Stimulated activated CD4-positive, alpha-beta T cell treated with anti-CD3 and anti-CD28 coated beads, Interleukin-1b, Interleukin-23, amount 100 ng/mL, for 1 hour (primary cell): Measurements from ENCODE around the gene SSUH2.
"Not testable (repeated sequence)": the region's sequence is repeated elsewhere in the genome, so short reads cannot be mapped to it uniquely, and the experiment has no call there.

Experiments used
- DNase-seq, 2 donors: peaks; one replicate each; pipeline ENCODE4 v3.0.0-alpha.2; 2020; ENCODE audit warnings: low read depth in 2 of 2

SSUH2 gene

DNA sequence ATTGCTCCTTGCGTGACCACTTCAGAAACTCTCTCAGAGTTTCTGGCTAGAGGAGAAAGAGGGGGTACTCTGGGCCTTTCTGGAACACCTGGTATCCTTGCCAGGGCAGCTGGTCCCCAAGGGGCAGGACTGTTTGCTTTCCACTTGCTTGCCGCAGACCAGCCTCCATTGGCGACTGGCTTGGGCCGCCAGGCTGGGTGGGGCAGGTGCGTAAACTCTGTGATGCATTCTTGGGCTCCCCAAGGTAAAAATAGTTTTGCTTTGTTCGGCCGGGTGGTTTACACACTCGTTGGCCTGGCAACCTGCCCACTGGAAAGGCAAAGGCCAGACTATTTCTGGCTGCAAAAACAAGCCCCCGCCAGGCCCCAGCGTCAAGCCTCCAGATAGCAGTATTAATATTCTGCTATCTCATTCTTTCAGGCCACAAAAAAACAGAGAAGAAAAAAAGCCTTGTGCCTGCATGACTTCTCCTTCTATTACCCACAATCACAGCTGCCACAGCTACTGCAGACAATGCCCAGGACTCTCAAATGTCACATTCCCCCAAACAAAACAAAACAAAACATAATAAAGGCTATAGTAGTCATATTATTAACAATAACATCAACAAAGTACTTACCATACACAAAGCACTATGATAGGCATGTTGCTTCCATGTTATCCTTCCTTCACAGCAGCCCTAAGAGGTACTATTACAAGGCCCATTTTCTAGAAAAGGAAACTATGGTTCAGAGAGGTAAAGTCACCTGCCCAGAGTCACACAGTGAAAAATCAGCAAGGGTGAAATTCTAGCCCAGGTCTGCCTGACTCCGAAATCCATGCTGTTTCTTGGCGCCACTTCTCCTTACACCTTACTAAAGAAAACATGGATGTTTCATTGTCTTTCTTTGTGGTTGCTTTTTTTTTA is 14.0 kb upstream of the SSUH2 start:
- no peak for DNase-seq

DNA sequence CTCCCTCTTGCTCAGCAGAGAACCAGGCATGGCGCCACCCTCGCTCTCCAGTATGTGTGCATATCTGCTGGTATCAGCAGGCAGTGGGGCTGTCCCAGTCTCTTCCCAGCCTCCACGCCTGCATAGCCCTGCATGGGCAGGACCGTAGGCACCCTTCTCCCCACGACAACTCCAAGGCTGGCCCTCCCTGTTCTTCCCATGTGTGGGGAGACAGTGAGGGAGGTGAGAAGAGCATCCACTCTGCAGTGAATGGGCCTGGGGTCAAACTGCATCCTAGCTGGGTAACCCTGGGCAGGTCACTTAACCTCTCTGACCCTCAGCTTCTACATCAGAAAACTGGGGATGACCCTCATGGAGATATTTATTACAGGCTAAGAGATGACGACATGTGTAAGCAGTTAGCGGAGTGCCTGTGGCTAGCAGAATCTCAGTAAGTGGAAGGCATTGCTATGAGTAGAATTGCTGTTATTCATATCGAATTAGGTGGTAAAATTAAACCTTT is 13.3 kb upstream of the SSUH2 start:
- no peak for DNase-seq

DNA sequence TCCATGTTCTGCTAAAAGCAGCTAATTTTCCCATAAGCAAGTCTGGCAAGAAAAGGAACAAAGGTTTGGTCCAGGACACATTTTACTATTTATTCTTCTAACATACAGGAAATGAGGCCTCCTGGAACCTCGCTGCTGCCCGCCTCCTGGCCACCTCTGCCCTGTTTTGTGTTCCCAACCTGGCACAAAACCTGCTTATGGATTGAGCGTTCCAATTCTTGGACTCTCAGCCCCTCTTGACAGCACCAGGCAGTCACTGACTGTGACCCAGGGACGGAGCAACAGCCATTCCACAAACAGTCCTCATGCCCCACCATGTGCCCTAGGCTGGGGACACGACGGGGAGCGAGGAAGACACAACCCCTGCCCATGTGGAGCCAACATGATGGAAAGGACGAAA is 11.6 kb upstream of the SSUH2 start:
- no peak for DNase-seq

DNA sequence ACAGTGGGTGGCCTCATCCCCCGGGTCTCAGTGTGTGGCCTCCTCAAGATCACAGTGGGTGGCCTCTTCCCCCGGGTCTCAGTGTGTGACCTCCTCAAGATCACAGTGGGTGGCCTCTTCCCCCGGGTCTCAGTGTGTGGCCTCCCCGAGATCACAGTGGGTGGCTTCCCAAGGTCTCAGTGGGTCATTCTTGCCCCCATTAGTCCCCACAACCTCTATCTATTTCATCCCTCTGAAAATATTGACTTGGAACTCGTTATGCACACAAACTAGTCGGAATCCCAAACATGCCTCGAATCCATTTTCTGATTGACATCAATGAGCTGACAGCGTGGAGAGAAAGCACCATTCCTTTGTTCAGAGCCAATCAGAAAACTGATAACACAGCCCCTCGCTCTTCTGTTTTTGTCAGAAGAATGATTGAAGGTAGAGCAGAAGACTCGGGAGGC is 10.8 kb upstream of the SSUH2 start:
- no peak for DNase-seq

GRCh38 chr3:8654572-8655329 is 10.2 kb upstream of the SSUH2 start:
- DNase-seq, result not testable (repeated sequence)

DNA sequence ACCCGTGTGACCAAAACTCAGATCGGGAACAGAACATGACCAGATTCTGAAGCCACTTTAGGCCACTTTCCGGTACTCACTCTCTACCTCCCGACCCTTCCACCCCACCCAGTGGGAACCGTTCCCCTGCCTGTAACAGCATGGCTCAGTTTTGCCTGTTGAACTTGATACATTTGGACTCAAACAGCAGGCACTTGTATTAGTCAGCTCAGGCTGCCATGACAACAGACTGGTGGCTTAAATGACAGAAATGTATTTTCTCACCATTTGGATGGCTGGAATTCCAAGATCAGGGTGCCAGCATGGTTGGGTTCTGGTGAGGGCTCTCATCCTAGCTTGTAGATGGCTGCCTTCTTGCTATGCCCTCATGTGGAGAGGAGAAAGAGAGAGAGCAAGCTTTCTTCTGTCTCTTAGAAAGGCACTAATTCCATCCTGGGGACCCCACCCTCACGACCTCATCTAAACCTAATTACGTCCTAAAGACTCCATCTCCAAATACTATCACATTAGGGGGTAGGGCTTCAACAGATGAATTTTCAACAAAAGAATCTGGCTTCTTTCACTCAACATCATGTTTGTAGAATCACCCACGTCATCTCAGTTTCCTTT is 9.3 kb upstream of the SSUH2 start:
- no peak for DNase-seq

GRCh38 chr3:8652324-8652987 is 7.9 kb upstream of the SSUH2 start:
- DNase-seq, result no peak

DNA sequence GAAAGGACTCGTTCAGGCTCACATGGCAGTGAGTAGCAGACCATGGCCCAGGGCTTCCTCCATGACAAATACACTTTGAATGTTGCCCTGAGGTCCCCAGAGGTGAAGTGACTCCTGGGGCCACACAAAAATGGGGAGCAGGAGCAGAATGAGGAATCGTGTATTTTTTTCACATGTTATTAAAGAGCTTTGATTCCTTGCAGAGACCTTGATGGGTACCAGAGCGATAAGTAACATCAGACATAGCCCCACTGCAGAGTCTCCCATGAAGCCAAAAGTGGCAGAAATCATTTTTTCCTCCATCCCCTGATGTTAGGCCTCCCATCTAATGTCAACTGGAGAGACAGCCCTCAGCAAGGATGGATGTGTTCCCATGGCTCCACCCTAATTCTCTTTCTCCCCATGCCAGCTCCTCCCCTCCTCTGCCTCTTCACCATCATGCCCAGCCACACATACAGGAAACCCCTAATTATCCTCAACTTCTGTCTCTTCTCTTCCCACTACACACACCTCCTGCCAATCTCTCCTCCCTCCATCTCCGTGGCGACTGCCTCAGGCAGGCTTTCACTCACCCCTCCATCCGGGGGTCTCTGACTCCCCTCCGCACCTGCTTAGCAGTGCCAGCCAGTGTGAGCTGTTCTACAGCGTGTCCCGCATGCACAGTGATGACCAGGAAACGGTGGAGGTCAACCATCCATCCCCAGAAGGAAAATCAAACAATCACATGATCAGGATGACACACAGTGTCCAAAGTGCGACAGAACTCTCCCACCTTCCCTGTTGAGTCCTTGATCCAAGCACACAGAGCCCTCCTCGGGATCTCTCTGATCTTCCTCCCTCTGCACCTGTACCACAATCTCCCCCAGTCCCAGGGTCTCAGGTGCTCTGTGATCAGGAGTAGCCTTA is 7.1 kb upstream of the SSUH2 start:
- no peak for DNase-seq

GRCh38 chr3:8650583-8651416 is 6.2 kb upstream of the SSUH2 start:
- DNase-seq, result no peak

- no peak for DNase-seq
Observed at GRCh38 chr3:8649757-8650156, 5.2 kb upstream of the SSUH2 start.

GRCh38 chr3:8648909-8649741 is 4.5 kb upstream of the SSUH2 start:
- DNase-seq, result no peak

DNA sequence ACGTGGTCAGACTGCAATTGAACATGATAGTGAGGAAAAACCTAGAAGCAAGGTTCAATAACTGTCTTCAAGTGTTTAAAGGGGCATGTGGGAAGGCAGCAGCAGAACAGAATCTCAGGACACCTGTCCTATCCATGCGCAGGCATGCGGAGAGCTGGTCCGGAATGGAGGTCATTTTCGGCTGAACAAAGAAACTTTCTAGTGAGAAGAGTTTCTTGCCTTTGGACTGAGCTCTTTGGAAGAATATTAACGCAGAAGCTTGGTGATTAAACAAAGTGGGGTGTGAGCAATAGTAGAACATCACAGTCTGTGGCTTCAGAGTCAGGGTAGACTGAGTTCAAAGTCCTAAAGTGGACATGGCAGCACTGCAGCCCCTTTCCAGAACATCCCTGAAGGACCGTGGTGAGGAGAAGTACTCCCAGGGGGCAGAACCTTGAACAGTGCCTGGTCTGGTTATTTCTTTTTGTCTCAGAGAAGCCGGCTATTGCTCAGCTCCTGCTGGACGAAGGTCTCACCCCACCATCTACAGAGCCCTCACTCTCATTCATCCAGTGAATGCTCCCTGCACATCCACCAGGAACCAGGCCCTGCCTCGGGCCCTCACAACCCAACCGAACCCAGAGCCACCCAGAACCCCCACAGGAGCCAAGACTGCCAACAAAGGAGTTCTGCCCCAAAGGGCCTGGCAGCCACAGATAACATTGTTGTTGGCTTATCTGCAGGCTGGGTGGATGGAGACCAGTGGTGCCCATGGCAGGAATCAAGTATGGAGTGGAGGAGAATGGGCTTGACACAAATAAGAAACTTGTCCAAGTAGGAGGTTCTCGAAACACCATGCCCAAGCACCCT is 2.8 kb upstream of the SSUH2 start:
- no peak for DNase-seq

DNA sequence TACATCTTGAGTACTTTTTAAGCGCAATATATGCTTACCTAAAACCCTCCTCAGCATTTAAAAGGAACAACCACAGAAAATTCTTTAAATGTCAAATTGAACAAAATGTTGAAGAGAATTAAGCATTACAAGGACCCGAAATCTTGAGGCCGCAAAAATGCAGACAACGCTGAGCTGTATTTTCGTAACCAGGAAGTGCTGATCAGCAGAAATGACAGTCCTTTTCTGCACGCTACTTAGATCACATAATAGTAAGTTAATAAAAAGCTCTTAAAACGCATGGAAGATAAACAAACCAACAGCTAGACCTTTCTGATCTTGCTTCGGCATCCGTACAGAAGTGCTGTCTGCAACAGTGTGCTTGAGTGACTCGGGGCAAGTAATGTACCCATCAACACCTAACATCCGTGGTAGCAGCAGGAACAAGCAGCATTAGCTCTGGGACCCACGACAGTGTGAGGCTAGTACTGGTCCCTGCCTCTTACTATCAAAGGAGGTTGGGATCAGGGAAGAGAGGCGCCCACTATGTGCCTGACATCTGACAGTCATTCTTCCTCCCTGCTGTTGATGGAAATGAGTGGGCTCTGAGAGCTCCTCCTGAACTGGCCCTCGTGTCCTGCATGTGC is 1.8 kb upstream of the SSUH2 start:
- DNase-seq, result no peak

- no peak for DNase-seq
Observed at GRCh38 chr3:8645712-8646111, 1.1 kb upstream of the SSUH2 start.

DNA sequence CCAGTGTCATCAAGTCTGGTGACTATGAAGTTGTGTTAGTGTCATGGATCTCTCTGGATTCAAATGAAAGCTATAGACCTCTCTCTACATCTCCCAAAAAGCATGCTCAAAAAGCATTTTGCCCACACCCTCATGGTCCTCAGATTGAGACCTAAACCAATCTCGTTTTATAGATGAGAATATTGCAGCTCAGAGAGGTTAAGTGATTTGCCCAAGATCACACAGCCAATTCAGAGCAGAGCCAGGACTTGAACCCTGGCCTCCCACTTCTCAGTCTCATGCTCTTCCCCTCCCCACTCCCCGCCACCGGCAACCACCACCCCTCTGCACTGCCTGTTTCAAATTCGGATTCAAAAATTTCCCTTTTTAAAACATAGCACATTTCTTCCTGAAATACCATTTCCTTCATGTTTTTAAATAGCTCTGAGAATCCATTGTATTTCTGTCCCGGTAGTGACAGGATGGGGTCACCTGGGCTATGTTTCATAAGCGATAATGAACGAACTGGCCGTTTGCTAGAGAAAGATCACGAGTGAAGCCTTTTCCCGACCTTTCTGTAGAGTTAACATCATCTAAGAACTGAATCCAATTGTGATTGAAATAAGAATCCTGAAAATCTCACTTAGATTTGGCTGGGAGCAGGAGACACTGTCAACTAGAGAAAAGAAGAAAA is 769 bp downstream of the SSUH2 start:
- DNase-seq, result no peak

- no peak for DNase-seq
Observed at GRCh38 chr3:8642001-8642400, 2.6 kb downstream of the SSUH2 start.

DNA sequence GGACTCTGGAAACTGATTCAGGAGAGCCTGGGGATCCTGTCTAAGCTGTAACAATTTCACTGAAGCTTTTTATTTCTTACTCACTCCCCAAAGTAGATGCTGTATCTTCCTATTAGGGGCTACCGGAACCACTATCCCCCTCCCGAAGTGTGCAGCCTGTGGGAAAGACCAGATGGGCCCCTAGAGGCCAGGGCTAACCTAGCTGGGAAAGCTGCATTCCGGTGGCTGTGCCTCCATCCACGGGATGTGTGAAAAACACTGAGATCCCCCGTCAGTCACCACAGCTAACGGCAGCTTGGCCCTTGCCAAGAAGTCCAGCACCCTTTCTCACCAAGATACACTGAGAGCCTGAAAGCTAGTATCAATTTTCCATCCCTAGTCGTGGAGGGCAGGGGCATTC is 3.1 kb downstream of the SSUH2 start:
- DNase-seq, result no peak
